K562 (cell line): ENCODE data around the gene CHAD. TPM values are rescaled to one million over a fixed set of nuclear protein-coding genes. Genes with fewer than 3 reads are reported as not detected.

Experiments used
- ATAC-seq: fragments of 200-7000 bp; cut with Tn5 transposase; 3 replicates; pipeline ENCODE4 v1.9.1; 2020; ENCODE audit warnings: moderate library complexity
- BruUV-seq: library from RNA; stranded (reverse); fragments of 400-500 nt; replicated peaks from 2 replicates; lab custom pipeline; 2021; lab: Mats Ljungman, UMichigan
- CTCF ChIA-PET: fragments of 300-600 bp; formaldehyde crosslinking; extraction: SDS; loops from one replicate; lab custom pipeline; 2021; ENCODE audit warnings: low intra/inter-chr PET ratio; lab: Yijun Ruan, JAX
- POLR2A ChIA-PET: fragments of 300-600, 350-650 bp; sonication (Branson Sonifier 250); formaldehyde crosslinking; extraction: SDS; loops from one replicate; lab custom pipeline; 2021; ENCODE audit warnings: antibody characterized with exemption, inconsistent platforms; lab: Yijun Ruan, JAX
- DNase-seq, 4 experiments: peaks; one replicate each; pipeline versions ENCODE4 v3.0.0 to v3.0.0-alpha.2; 2011 to 2018; ENCODE audit warnings: low spot score in 3 of 4, mixed read lengths in 3 of 4; ENCODE audit errors: extremely low read depth in 1 of 4
- FAIRE-seq: peaks from 2 replicates; lab custom pipeline; 2011; peaks lifted over from hg19 to GRCh38; lab: Jason Lieb, UNC
- H2AFZ ChIP-seq: 2 replicates; pipeline ENCODE4 v1.6.0; 2011; ENCODE audit warnings: low read depth, low read length, control low read depth, inconsistent platforms
- H3K27ac ChIP-seq: fragments of 200-600 bp; 3 replicates; pipeline ENCODE4 v1.8.0; 2011; ENCODE audit warnings: low read depth, mild to moderate bottlenecking, control low read depth, inconsistent platforms, low read length, moderate library complexity, mixed read lengths; ENCODE audit errors: extremely low read depth
- H3K27me3 ChIP-seq, 2 experiments: fragments of 300-600 bp in 1 of 2; 2 replicates in 1 of 2; 3 replicates in 1 of 2; pipeline versions ENCODE4 v1.6.0 to v1.8.0; 2011; ENCODE audit warnings: inconsistent platforms in 2 of 2, low read length in 2 of 2, mild to moderate bottlenecking in 1 of 2, mixed read lengths in 1 of 2, moderate library complexity in 1 of 2; ENCODE audit not compliant: control insufficient read depth in 2 of 2, insufficient read depth in 2 of 2
- H3K36me3 ChIP-seq: fragments of 300-600 bp; 3 replicates; pipeline ENCODE4 v1.8.0; 2011; ENCODE audit warnings: mild to moderate bottlenecking, low read length, inconsistent platforms; ENCODE audit not compliant: control insufficient read depth, insufficient read depth
- H3K4me1 ChIP-seq, 2 experiments: fragments of 200-600 bp in 1 of 2; replicated peaks in 1 of 2; 2 replicates in 1 of 2; 3 replicates in 1 of 2; pipeline versions ENCODE4 v1.5.1 to v1.8.0; 2011; ENCODE audit warnings: inconsistent platforms in 2 of 2, low read length in 2 of 2, mild to moderate bottlenecking in 1 of 2, mixed read lengths in 1 of 2, moderate library complexity in 1 of 2; ENCODE audit not compliant: control insufficient read depth in 2 of 2, insufficient read depth in 2 of 2
- H3K4me2 ChIP-seq: 2 replicates; pipeline ENCODE4 v1.6.1; 2011; ENCODE audit warnings: low read length, control low read depth, inconsistent platforms, mixed read lengths; ENCODE audit not compliant: insufficient read depth
- H3K4me3 ChIP-seq: fragments of 200-600 bp; sonication (generic), shearing (Covaris generic); 2 replicates; pipeline ENCODE4 v1.5.1; 2016; ENCODE audit warnings: control low read depth, inconsistent platforms
- H3K79me2 ChIP-seq: fragments of 200-600 bp; 3 replicates; pipeline ENCODE4 v1.8.0; 2011; ENCODE audit warnings: low read length, inconsistent platforms; ENCODE audit not compliant: control insufficient read depth, insufficient read depth
- H3K9ac ChIP-seq, 2 experiments: 2 replicates each; pipeline versions ENCODE4 v1.6.0 to v1.6.1; 2011; ENCODE audit warnings: low read depth in 2 of 2, low read length in 2 of 2, control low read depth in 1 of 2, inconsistent platforms in 1 of 2, mild to moderate bottlenecking in 1 of 2, mixed read lengths in 1 of 2; ENCODE audit not compliant: insufficient read depth in 1 of 2
- H3K9me1 ChIP-seq: one replicate; pipeline ENCODE4 v1.6.0; 2011; ENCODE audit warnings: inconsistent platforms, mild to moderate bottlenecking, low read length, moderate library complexity; ENCODE audit not compliant: control insufficient read depth, insufficient read depth
- H3K9me3 ChIP-seq: replicated peaks from 2 replicates; pipeline ENCODE4 v1.5.1; 2011; ENCODE audit warnings: low read depth, low read length, inconsistent platforms; ENCODE audit not compliant: control insufficient read depth, insufficient read depth
- H4K20me1 ChIP-seq: replicated peaks from 2 replicates; pipeline ENCODE4 v1.6.1; 2011; ENCODE audit warnings: low read length, inconsistent platforms, mixed read lengths; ENCODE audit not compliant: control insufficient read depth, insufficient read depth
- FOSL1 ChIP-seq: fragments of 200-800 bp; sonication (Bioruptor generic); conservative IDR thresholded peaks from 2 replicates; pipeline ENCODE4 v1.6.1; 2016; ENCODE audit warnings: missing genetic modification characterization, missing compliant biosample characterization
- GTF2A2 ChIP-seq: IDR thresholded peaks from 2 replicates; pipeline ENCODE4 v1.6.1; 2016; ENCODE audit warnings: mild to moderate bottlenecking, missing genetic modification characterization, missing compliant biosample characterization
- PHB ChIP-seq: fragments of 250-450 bp; sonication (Bioruptor Pico); IDR thresholded peaks from 2 replicates; pipeline ENCODE4 v1.5.0; 2021
- POLR2H ChIP-seq: IDR thresholded peaks from 2 replicates; pipeline ENCODE4 v1.6.1; 2016; ENCODE audit warnings: missing genetic modification characterization, low read depth, mild to moderate bottlenecking, control low read depth, missing compliant biosample characterization, moderate library complexity
- POLR3A ChIP-seq: IDR thresholded peaks from 2 replicates; pipeline ENCODE4 v1.6.1; 2011; ENCODE audit warnings: borderline replicate concordance, mild to moderate bottlenecking, moderate library complexity; ENCODE audit not compliant: insufficient read length, insufficient read depth; ENCODE audit errors: extremely low read depth
- TCF3 ChIP-seq: sonication (generic); formaldehyde crosslinking; IDR thresholded peaks from 2 replicates; pipeline ENCODE4 v1.4.0; 2020; ENCODE audit warnings: mild to moderate bottlenecking, missing genetic modification reagents
- YY1 ChIP-seq, 3 experiments: IDR thresholded peaks; 2 replicates each; pipeline ENCODE4 v1.6.1; 2011; ENCODE audit warnings: low read length in 2 of 3, mild to moderate bottlenecking in 2 of 3, moderate library complexity in 2 of 3, borderline replicate concordance in 1 of 3, control low read depth in 1 of 3, low read depth in 1 of 3; ENCODE audit not compliant: insufficient read depth in 3 of 3, insufficient replicate concordance in 2 of 3, control insufficient read depth in 1 of 3, insufficient read length in 1 of 3; ENCODE audit errors: extremely low read depth in 1 of 3
- WGBS: fragments of 100-300 bp; shearing (Covaris generic); methylation state at CpG from one replicate; pipeline ENCODE4 v1.1.6; 2016; ENCODE audit warnings: low coverage, mixed read lengths; ENCODE audit not compliant: insufficient coverage; ENCODE audit errors: missing lambda C conversion rate; 5-methylcytosine and 5-hydroxymethylcytosine counted together
- in situ Hi-C: fragments of 300-500 bp; cut with MboI; formaldehyde crosslinking; loops from 4 replicates; pipeline ENCODE4 v1.15.0; 2018; ENCODE audit warnings: inconsistent platforms, mixed read lengths
- intact Hi-C: fragments of 100-400 bp; cut with micrococcal nuclease; formaldehyde crosslinking; loops from 2 replicates; pipeline ENCODE4 v1.14.2; 2022
- polyA plus RNA-seq, 8 experiments: library from polyadenylated mRNA; depleted of rRNA in 4 of 8; stranded (reverse) in 5 of 8; unstranded in 3 of 8; fragments of >200 nt; fragmentation: Nextera tagmentation in 2 of 8; fragmentation: Illumina TruSeq in 1 of 8; extraction: Ambion mirVana in 2 of 8; extraction: Trizol in 1 of 8; gene quantifications; 2 replicates each; pipeline versions ENCODE4 v1.2.1 to v1.2.3, GENCODE V29; 2011 to 2014; ENCODE audit warnings: inconsistent platforms in 1 of 8, missing spikeins in 1 of 8
- total RNA-seq, 7 experiments: library from RNA; depleted of rRNA in 6 of 7; stranded (reverse); fragments of >200 nt in 6 of 7; fragmentation: Illumina TruSeq in 2 of 7; extraction: Trizol in 2 of 7; gene quantifications; 2 replicates each; pipeline versions ENCODE4 v1.2.1 to v1.2.3, GENCODE V29; 2011 to 2021; ENCODE audit warnings: low replicate concordance in 1 of 7
- TF ChIP-seq, protein P1 (sequence below): sonication (generic); formaldehyde crosslinking; IDR thresholded peaks from 2 replicates; pipeline ENCODE4 v1.5.0; 2020; ENCODE audit warnings: missing genetic modification reagents

The CHAD gene
- total and polyA plus RNA-seq, 9 of the 15 experiments (the other 6 are each of a cell fraction or from before 2014, with no cell fraction given), result not detected

DNA sequence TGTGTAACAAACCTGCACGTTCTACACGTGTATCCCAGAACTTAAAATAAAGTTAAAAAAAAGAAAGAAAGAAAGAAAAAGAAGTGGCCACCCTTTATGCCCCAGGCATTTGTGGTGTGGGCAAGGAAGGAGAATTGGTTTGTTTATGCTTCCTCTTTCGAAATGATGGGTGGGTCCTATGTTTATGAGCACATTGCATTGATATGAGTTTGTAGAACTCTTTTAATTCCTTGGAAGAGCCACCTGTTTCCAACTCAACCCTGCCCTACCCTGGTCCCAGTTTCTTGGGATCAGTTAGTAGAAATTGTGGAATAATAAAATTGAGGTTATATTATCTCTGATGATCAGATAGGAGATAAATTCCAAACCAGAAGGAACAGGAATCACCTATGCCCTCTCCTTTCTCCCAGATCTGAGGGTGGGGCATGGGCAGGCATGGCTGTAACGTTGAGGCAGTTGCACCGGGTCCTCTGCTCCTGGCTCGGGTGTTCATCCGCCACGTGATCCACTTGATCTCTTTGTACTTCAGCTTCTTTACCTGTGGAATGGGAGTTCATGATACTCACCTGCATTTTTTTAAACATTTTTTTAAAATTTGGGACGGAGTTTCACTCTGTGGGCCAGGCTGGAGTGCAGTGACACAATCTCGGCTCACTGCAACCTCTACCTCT, 15.9 kb downstream of the CHAD start:
- H3K4me3 ChIP-seq, result no peak overlapping the region
- H3K27me3 ChIP-seq, result peaks cover 0 to 27% of the 10 kb centered on the region in 2 experiments; a peak in 2 of 5 replicates
- no peak for ATAC-seq
- no peaks in the 10 kb centered on the region for H3K9me1 ChIP-seq
- intact Hi-C loops, result no loop called here
- no peak overlapping the region for H3K4me2 ChIP-seq
- DNase-seq, result no peak
- peaks cover 3% of the 10 kb centered on the region; the same call in 1 of the 2 replicates for H4K20me1 ChIP-seq
- BruUV-seq, result no TSS peak
- CTCF ChIA-PET, result interaction anchor here (0.7 kb wide), 1 partner anchor 14 kb away, joined by 3 read pairs; no protein-coding TSS in a partner anchor
- no peak overlapping the region for H2AFZ ChIP-seq
- no peaks in the 10 kb centered on the region for H3K9me3 ChIP-seq
- WGBS, result 19% methylated on average over 10 of the region's 10 CpGs
- TF ChIP-seq FOSL1 (no peak), TCF3 (CRISPR knock-in tag) (no peak), GTF2A2 (tag) (no peak), YY1 (IDR thresholded peaks at IDR 0.05; ENCODE audit: borderline replicate concordance in 1 of 3, control insufficient read depth in 1 of 3, extremely low read depth in 1 of 3, insufficient read depth in 3 of 3, insufficient read length in 1 of 3, insufficient replicate concordance in 2 of 3, low read depth in 1 of 3, low read length in 2 of 3) (no peak), PHB (CRISPR knock-in tag) (no peak), POLR3A (no peak), POLR2H (tag) (no peak)
- TF ChIP-seq, protein P1, sequence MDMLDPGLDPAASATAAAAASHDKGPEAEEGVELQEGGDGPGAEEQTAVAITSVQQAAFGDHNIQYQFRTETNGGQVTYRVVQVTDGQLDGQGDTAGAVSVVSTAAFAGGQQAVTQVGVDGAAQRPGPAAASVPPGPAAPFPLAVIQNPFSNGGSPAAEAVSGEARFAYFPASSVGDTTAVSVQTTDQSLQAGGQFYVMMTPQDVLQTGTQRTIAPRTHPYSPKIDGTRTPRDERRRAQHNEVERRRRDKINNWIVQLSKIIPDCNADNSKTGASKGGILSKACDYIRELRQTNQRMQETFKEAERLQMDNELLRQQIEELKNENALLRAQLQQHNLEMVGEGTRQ, result no peak
- H3K27ac ChIP-seq, result no peak overlapping the region
- FAIRE-seq, result no peak
- H3K36me3 ChIP-seq, result no peaks in the 10 kb centered on the region
- in situ Hi-C loops, result no loop called here
- no peaks in the 10 kb centered on the region for H3K79me2 ChIP-seq
- POLR2A ChIA-PET, result no interaction called here
- no peak overlapping the region for H3K9ac ChIP-seq
- peaks cover 7 to 9% of the 10 kb centered on the region in 2 experiments; a peak in 4 of 5 replicates for H3K4me1 ChIP-seq
